ENCODE measurements around the gene ZNF786.

- TF ChIP-seq POLR2A (IDR thresholded peaks at IDR 0.05; ENCODE audit: low read depth, low read length) (no peak), CBFB (IDR thresholded peaks at IDR 0.05; ENCODE audit: low read depth) (no peak), RAD21 (IDR thresholded peaks at IDR 0.05; ENCODE audit: insufficient read depth, low read depth, low read length) (no peak), PKNOX1 (IDR thresholded peaks at IDR 0.05) (no peak), REST (IDR thresholded peaks at IDR 0.05; ENCODE audit: low read depth, low read length) (no peak), NRF1 (conservative IDR thresholded peaks at IDR 0.05; ENCODE audit: low read depth, low read length) (no peak), JUND (IDR thresholded peaks at IDR 0.05; ENCODE audit: low read depth, low read length) (no peak), STAT3 (IDR thresholded peaks at IDR 0.05; ENCODE audit: low read depth, low read length) (no peak), SRF (IDR thresholded peaks at IDR 0.05; ENCODE audit: low read depth in 2 of 2, low read length in 2 of 2) (no peak), ZZZ3 (IDR thresholded peaks at IDR 0.05; ENCODE audit: control insufficient read depth, insufficient read length, low read depth) (no peak), ASH2L (IDR thresholded peaks at IDR 0.05; ENCODE audit: borderline replicate concordance, low read depth) (no peak)
Measured at GRCh38 chr7:149133028-149133710, 42.7 kb upstream of the ZNF786 start.
